GM06990 (cell line): Measurements from ENCODE around the gene ATP2B3.
A peak's percentile ranks its signal among the peaks of the same experiment; 100 is the strongest.

Experiments
- DNase-seq: peaks from one replicate; pipeline ENCODE4 v3.0.0-alpha.2; 2011; ENCODE audit not compliant: insufficient read length; ENCODE audit errors: extremely low read depth
- H3K27me3 ChIP-seq: replicated peaks from 2 replicates; pipeline ENCODE4 v1.6.0; 2011; ENCODE audit warnings: low read length; ENCODE audit not compliant: control insufficient read depth, insufficient read depth
- H3K36me3 ChIP-seq: 2 replicates; pipeline ENCODE4 v1.5.1; 2011; ENCODE audit warnings: low read length; ENCODE audit not compliant: control insufficient read depth, insufficient read depth
- H3K4me3 ChIP-seq: replicated peaks from 2 replicates; pipeline ENCODE4 v1.5.1; 2011; ENCODE audit warnings: low read depth, mild to moderate bottlenecking, control low read depth, low read length
- TF ChIP-seq, protein P1 (sequence below): IDR thresholded peaks from 2 replicates; pipeline ENCODE4 v1.5.1; 2011; ENCODE audit warnings: low read length, control low read depth, mild to moderate bottlenecking, inconsistent platforms; ENCODE audit not compliant: insufficient read depth, poor library complexity, severe bottlenecking

ATP2B3 gene

DNA sequence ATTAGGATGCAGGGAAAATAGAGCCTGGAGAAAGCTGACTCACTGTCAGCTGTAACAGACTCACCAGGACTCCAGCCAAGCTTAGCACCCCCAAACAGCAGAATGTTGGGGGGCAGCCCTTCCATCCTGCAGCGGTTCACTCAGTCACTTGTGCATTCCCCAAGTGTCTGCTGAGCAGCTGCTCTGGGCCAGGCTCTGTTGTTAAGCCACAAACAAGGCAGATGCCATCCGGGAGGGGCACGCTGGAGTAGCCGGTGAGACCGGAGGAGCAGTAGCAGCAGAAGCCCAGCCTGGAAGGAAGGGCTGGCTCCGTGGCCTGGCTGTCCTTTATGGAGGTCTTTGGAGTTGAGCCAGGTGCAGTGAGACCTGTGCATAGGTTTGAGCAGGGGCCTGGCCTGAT lies 59.5 kb downstream of the ATP2B3 start:
- TF ChIP-seq, protein P1, sequence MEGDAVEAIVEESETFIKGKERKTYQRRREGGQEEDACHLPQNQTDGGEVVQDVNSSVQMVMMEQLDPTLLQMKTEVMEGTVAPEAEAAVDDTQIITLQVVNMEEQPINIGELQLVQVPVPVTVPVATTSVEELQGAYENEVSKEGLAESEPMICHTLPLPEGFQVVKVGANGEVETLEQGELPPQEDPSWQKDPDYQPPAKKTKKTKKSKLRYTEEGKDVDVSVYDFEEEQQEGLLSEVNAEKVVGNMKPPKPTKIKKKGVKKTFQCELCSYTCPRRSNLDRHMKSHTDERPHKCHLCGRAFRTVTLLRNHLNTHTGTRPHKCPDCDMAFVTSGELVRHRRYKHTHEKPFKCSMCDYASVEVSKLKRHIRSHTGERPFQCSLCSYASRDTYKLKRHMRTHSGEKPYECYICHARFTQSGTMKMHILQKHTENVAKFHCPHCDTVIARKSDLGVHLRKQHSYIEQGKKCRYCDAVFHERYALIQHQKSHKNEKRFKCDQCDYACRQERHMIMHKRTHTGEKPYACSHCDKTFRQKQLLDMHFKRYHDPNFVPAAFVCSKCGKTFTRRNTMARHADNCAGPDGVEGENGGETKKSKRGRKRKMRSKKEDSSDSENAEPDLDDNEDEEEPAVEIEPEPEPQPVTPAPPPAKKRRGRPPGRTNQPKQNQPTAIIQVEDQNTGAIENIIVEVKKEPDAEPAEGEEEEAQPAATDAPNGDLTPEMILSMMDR: no peak

DNA sequence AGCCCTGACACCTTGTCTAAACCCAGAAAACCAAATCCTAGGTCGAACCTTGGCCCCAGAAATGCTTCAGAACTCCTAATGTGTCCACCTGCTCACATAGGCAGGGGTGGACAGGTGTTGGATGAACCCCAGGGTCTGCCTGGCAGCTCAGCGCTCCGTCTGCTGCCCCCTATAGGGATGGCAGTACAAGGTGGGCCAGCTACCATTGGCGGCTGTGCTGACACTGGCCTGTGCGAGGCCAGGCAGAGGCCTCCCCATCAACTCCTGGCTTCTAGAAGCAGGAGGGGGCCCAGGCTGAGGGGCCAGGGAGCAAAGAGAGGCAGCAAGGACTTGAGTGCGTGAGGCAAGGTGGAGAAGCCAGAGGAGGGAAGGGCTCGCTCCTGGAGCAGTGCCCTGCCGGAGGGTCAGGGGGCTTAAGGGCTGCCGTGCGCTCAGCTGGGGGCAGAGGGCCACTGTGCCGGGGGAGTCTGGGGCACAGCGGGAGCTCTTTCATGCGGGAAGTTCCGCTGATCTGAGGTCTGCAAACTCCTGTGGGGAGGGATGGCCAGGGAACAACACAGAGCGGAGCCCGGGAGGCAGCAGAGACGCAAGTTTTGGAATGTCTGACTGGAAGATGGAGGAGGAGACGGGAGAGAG lies 60.9 kb downstream of the ATP2B3 start:
- Histone ChIP-seq H3K27me3 (no peaks in the 10 kb centered on the region), H3K4me3 (no peak overlapping the region), H3K36me3 (no peaks in the 10 kb centered on the region)
- TF ChIP-seq, protein P1: no peak
- no peak for DNase-seq

More for the DNA sequence above, 59.5 kb downstream of the ATP2B3 start:
- Histone ChIP-seq H3K4me3 (no peak overlapping the region), H3K36me3 (no peaks in the 10 kb centered on the region), H3K27me3 (no peaks in the 10 kb centered on the region)
- no peak for DNase-seq

DNA sequence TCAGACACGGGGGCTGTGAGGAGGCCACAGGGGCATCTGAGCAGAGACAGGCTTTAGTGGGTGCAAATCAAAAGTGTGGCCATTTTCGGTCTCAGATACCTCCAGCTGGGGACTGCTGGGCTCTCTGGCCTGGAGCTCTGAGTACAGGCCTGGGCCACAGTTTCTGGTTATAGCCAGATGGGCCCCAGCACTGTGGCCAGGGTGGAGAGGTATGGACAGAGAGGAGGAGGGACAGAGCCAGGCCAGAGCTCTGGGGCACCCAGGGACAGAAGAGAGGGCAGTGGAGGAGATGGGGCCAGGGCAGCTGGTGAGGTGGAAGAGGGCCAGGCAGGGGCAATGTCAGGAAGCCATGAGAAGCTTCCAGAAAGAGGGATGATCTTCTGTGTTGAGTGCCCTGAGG lies 61.4 kb downstream of the ATP2B3 start:
- no peak for DNase-seq
- TF ChIP-seq, protein P1: no peak
- no peak overlapping the region for H3K4me3 ChIP-seq
- no peaks in the 10 kb centered on the region for H3K27me3 ChIP-seq
- no peaks in the 10 kb centered on the region for H3K36me3 ChIP-seq

DNA sequence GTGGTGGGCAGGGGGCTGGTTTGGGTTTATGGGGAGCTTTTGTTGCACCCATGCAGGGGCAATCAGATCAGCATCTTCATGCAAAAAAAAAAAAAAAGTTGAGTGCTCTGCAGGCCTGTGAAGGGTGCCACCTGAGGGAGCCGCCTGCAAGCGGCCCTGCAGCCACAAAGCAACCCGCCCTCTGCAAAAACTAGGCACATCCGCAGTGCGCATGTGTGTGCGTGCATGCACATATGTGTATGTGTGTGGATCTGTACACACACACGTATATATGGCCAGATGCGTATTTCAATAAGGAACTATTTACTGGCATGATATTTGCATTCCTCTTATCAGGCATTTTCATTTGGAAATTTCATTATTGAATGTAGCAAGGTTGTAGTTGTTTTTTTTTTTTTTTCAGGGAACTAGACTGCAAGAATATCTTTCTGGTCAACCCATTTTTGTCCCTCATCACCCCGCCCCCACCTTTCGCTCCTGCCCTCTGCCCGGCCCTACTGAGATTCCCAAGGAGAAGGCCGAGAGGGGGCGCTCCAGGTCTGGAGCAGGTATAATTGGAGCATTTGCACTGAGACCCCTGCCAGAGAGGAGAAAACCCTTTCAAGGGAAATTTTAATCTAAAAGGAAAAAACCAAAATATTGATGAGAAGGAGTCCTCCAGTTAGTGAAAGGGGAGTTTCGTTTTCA lies 63.4 kb downstream of the ATP2B3 start:
- no peaks in the 10 kb centered on the region for H3K36me3 ChIP-seq
- TF ChIP-seq, protein P1: peak; percentile 3
- H3K27me3 ChIP-seq: no peaks in the 10 kb centered on the region
- H3K4me3 ChIP-seq: no peak overlapping the region
- no peak for DNase-seq

DNA sequence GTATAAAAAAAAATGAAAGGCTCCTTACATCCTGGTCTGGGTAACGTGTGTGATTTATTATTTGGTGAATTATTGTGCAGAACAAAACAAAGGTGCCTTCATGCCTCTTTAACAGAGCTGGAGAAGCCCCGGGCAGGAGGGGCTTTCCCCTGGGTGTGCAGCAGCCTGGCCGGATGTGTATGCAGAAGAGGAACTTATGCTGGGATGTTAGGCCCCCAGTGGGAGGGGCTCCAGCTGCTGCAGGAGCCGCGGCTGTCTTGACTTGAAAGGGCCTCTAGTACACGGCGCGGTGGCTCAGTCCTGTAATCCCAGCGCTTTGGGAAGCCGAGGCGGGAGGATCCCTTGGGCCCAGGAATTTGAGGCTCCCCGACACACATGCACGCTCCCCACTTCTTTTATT lies 65.5 kb downstream of the ATP2B3 start:
- TF ChIP-seq, protein P1: no peak
- Histone ChIP-seq H3K36me3 (no peaks in the 10 kb centered on the region), H3K27me3 (no peaks in the 10 kb centered on the region), H3K4me3 (no peak overlapping the region)
- DNase-seq: peak; percentile 69
